Measurements from ENCODE around the gene SLC23A1. TPM values are rescaled to one million over a fixed set of nuclear protein-coding genes. Genes with fewer than 3 reads are reported as not detected.
A peak's percentile ranks its signal among the peaks of the same experiment; 100 is the strongest.

SLC23A1 gene
- total and polyA plus RNA-seq, 9 of the 15 experiments (the other 6 are each of a cell fraction or from before 2014, with no cell fraction given) = 0.03 to 0.20 (median 0.05) TPM; not detected in 5

DNA sequence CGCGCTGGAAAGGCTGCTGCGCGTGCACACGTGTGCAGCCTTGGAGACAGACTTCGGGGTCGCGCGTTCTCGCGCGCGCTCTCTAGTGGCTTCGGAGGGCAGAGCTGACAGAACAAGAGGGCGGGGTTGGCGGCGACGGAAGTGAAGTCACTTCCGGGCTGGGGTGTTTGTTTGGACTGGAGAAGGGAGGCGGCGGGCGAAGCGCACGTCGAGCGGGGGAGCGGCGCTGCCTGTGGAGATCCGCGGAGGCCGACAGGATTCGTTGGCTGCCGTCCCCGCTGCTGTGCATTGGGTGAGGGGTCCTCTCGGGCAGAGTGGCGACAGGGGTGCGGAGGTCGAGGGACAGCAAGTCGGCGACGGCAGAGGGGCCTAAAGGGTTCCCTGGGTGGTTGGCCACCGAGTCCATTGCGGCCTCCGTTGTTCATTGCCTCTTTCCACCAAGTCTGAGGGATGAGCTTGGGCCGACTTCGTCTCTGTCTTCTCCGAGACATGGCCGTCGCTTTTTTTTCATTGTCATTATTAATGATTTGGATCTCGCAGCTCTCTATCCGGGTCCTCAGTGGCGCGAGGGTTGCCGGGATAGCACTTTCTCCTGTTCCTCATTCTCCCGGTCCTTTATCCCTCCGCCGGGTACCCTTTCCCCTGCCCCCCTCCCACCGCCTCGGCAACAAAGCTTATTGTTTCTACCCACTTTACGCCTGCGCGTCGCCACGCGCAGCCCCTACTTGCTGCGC lies 41.2 kb downstream of the SLC23A1 start, which contains the start of gene PAIP2 (continued):
- TF ChIP-seq SRSF3 (IDR thresholded peaks at IDR 0.05; ENCODE audit: insufficient read depth, low read length) (no peak), RNF219 (CRISPR knock-in tag; IDR thresholded peaks at IDR 0.05) (no peak), TCF7 (IDR thresholded peaks at IDR 0.05; ENCODE audit: borderline replicate concordance) (no peak), MYNN (IDR thresholded peaks at IDR 0.05) (peak; percentile 62; the same call in 1 of the 2 replicates), MYNN (CRISPR knock-in tag; IDR thresholded peaks at IDR 0.05) (no peak), KAT8 (IDR thresholded peaks at IDR 0.05; ENCODE audit: low read depth) (no peak), BMI1 (IDR thresholded peaks at IDR 0.05; ENCODE audit: low read length) (no peak), FOSL1 (tag; conservative IDR thresholded peaks at IDR 0.05) (no peak), JUNB (CRISPR knock-in tag; conservative IDR thresholded peaks at IDR 0.05) (no peak), HMG20B (CRISPR knock-in tag; IDR thresholded peaks at IDR 0.05) (no peak), DMBX1 (CRISPR knock-in tag; IDR thresholded peaks at IDR 0.05; ENCODE audit: borderline replicate concordance) (no peak), FOXA1 (IDR thresholded peaks at IDR 0.05; ENCODE audit: borderline replicate concordance) (no peak), MLLT1 (IDR thresholded peaks at IDR 0.05) (peak in 1 of 2 experiments; percentile 65; a peak in 2 of 4 replicates), BDP1 (IDR thresholded peaks at IDR 0.05; ENCODE audit: insufficient read depth, insufficient read length) (no peak), KLF13 (tag; IDR thresholded peaks at IDR 0.05; ENCODE audit: borderline replicate concordance, low read depth) (no peak; the same call in 1 of the 2 replicates)
- TF ChIP-seq, protein P1, sequence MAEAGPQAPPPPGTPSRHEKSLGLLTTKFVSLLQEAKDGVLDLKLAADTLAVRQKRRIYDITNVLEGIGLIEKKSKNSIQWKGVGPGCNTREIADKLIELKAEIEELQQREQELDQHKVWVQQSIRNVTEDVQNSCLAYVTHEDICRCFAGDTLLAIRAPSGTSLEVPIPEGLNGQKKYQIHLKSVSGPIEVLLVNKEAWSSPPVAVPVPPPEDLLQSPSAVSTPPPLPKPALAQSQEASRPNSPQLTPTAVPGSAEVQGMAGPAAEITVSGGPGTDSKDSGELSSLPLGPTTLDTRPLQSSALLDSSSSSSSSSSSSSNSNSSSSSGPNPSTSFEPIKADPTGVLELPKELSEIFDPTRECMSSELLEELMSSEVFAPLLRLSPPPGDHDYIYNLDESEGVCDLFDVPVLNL (CRISPR knock-in tag; IDR thresholded peaks at IDR 0.05; ENCODE audit: low read depth) = peak; percentile 26; the same call in 1 of the 2 replicates
- TF ChIP-seq, protein P2, sequence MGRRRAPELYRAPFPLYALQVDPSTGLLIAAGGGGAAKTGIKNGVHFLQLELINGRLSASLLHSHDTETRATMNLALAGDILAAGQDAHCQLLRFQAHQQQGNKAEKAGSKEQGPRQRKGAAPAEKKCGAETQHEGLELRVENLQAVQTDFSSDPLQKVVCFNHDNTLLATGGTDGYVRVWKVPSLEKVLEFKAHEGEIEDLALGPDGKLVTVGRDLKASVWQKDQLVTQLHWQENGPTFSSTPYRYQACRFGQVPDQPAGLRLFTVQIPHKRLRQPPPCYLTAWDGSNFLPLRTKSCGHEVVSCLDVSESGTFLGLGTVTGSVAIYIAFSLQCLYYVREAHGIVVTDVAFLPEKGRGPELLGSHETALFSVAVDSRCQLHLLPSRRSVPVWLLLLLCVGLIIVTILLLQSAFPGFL (CRISPR knock-in tag; IDR thresholded peaks at IDR 0.05) = no peak
- TF ChIP-seq, protein P3, sequence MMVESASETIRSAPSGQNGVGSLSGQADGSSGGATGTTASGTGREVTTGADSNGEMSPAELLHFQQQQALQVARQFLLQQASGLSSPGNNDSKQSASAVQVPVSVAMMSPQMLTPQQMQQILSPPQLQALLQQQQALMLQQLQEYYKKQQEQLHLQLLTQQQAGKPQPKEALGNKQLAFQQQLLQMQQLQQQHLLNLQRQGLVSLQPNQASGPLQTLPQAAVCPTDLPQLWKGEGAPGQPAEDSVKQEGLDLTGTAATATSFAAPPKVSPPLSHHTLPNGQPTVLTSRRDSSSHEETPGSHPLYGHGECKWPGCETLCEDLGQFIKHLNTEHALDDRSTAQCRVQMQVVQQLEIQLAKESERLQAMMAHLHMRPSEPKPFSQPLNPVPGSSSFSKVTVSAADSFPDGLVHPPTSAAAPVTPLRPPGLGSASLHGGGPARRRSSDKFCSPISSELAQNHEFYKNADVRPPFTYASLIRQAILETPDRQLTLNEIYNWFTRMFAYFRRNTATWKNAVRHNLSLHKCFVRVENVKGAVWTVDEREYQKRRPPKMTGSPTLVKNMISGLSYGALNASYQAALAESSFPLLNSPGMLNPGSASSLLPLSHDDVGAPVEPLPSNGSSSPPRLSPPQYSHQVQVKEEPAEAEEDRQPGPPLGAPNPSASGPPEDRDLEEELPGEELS (CRISPR knock-in tag; IDR thresholded peaks at IDR 0.05; ENCODE audit: borderline replicate concordance) = peak; percentile 89; the same call in 1 of the 2 replicates
